Measurements from ENCODE around the gene GGT5.
"Not testable (repeated sequence)": the region's sequence is repeated elsewhere in the genome, so short reads cannot be mapped to it uniquely, and the experiment has no call there.

DNA sequence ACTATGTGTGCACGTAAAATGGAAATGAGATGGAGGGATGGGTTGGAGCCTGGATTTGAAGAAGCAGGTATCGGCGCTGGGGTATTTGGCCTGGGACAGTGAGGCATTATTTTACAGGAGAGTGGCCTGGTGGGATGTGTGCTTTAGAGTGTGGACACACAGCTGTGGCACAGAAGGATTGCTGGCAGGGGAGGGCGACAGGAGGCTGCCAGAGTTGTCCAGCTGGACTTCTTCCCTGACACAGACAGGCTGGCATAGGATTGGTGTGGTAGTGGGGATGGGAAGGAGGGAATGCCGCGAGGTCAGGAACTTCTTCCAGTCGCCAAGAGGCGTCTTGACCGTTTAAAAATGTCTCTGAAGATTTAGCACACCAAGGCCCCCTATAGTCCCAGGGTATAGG, 42.3 kb upstream of the GGT5 start:
- TF ChIP-seq, protein P1, sequence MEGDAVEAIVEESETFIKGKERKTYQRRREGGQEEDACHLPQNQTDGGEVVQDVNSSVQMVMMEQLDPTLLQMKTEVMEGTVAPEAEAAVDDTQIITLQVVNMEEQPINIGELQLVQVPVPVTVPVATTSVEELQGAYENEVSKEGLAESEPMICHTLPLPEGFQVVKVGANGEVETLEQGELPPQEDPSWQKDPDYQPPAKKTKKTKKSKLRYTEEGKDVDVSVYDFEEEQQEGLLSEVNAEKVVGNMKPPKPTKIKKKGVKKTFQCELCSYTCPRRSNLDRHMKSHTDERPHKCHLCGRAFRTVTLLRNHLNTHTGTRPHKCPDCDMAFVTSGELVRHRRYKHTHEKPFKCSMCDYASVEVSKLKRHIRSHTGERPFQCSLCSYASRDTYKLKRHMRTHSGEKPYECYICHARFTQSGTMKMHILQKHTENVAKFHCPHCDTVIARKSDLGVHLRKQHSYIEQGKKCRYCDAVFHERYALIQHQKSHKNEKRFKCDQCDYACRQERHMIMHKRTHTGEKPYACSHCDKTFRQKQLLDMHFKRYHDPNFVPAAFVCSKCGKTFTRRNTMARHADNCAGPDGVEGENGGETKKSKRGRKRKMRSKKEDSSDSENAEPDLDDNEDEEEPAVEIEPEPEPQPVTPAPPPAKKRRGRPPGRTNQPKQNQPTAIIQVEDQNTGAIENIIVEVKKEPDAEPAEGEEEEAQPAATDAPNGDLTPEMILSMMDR (IDR thresholded peaks at IDR 0.05) = not testable (repeated sequence)
- TF ChIP-seq POLR2A (IDR thresholded peaks at IDR 0.05) = not testable (repeated sequence)
